ENCODE measurements around the gene RHOH. TPM values are rescaled to one million over a fixed set of nuclear protein-coding genes. Genes with fewer than 3 reads are reported as not detected.
A peak's percentile ranks its signal among the peaks of the same experiment; 100 is the strongest.

Gene RHOH
- total and polyA plus RNA-seq, 9 of the 15 experiments (the other 6 are each of a cell fraction or from before 2014, with no cell fraction given): 14.3 to 37.7 (median 23.2) TPM

DNA sequence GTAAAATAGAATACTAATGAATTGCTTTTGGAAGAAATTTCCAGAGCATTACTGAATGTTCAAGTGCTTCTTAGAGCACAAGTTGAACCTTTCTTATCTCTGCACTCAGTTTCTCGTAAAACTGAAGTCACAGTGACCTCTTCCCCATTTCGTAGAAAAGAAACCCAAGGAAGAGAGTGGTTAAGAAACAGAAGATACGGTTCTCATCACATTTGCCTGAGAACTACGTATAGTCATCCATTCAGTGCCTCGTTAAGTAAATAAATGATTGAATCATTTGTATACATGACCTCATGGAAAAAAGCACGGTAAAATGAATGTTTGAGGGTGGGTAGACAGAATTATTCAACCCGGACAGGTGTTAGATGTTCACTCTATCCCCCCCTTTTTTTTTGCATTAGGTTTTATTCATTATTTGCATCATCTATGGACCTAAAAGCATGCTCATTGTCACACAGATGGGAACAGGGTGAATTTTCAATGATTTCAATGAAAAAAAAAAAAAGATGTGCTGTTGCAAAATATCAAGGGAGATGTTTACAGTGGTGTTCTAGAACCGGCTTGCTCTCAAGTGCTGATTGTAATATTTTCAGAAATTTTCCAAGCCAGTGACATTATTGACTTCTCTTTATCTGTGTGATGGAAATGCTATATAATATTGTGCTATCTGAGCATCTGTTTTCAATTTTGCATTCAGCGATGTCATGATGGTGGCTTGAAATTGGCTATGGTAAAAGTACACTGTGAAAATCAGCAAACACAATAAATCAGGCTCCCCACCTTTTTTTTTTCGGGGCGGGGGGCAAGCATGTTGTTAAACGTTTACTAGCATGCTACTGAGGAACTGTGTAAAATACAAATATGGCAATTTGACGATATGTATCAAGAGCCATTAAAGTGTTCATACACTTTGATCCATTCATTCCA lies 4.3 kb downstream of the RHOH start (continued):
- no peak for TF ChIP-seq ZNF639 (CRISPR knock-in tag; conservative IDR thresholded peaks at IDR 0.05 in 1 of 2, IDR thresholded peaks at IDR 0.05 in 1 of 2)
- no peak for TF ChIP-seq E2F4 (CRISPR knock-in tag; IDR thresholded peaks at IDR 0.05; ENCODE audit: low read depth)
- TF ChIP-seq HNRNPK (IDR thresholded peaks at IDR 0.05; ENCODE audit: low read depth, low read length, poor library complexity, severe bottlenecking): no peak
- TF ChIP-seq, protein P1, sequence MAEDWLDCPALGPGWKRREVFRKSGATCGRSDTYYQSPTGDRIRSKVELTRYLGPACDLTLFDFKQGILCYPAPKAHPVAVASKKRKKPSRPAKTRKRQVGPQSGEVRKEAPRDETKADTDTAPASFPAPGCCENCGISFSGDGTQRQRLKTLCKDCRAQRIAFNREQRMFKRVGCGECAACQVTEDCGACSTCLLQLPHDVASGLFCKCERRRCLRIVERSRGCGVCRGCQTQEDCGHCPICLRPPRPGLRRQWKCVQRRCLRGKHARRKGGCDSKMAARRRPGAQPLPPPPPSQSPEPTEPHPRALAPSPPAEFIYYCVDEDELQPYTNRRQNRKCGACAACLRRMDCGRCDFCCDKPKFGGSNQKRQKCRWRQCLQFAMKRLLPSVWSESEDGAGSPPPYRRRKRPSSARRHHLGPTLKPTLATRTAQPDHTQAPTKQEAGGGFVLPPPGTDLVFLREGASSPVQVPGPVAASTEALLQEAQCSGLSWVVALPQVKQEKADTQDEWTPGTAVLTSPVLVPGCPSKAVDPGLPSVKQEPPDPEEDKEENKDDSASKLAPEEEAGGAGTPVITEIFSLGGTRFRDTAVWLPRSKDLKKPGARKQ (CRISPR knock-in tag; IDR thresholded peaks at IDR 0.05): no peak
- no peak for TF ChIP-seq MCM3 (IDR thresholded peaks at IDR 0.05)
- TF ChIP-seq MTF1 (CRISPR knock-in tag; IDR thresholded peaks at IDR 0.05; ENCODE audit: borderline replicate concordance): no peak
- TF ChIP-seq RFX5 (IDR thresholded peaks at IDR 0.05; ENCODE audit: low read depth, low read length): no peak
- TF ChIP-seq ZNF232 (CRISPR knock-in tag; IDR thresholded peaks at IDR 0.05): no peak
- peak; percentile 1 for TF ChIP-seq HNRNPLL (IDR thresholded peaks at IDR 0.05; ENCODE audit: low read depth, low read length, poor library complexity, severe bottlenecking)
- TF ChIP-seq SOX6 (IDR thresholded peaks at IDR 0.05): peak; percentile 56
- TF ChIP-seq POLR2G (IDR thresholded peaks at IDR 0.05; ENCODE audit: low read depth, low read length): no peak
- TF ChIP-seq RBM15 (IDR thresholded peaks at IDR 0.05; ENCODE audit: insufficient read depth, low read length): no peak
- TF ChIP-seq, protein P2, sequence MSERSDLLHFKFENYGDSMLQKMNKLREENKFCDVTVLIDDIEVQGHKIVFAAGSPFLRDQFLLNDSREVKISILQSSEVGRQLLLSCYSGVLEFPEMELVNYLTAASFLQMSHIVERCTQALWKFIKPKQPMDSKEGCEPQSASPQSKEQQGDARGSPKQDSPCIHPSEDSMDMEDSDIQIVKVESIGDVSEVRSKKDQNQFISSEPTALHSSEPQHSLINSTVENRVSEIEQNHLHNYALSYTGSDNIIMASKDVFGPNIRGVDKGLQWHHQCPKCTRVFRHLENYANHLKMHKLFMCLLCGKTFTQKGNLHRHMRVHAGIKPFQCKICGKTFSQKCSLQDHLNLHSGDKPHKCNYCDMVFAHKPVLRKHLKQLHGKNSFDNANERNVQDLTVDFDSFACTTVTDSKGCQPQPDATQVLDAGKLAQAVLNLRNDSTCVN (CRISPR knock-in tag; IDR thresholded peaks at IDR 0.05): no peak
- no peak for TF ChIP-seq GTF2A2 (tag; IDR thresholded peaks at IDR 0.05)
- no peak for TF ChIP-seq HNRNPL (IDR thresholded peaks at IDR 0.05; ENCODE audit: low read depth, low read length)
- peak; percentile 63 for TF ChIP-seq NCOR1 (IDR thresholded peaks at IDR 0.05)

All from K562 (cell line).